DND-41 (cell line): ENCODE measurements around the gene NEXMIF.

ENCODE experiments used
- ATAC-seq: fragments of 200-7000 bp; cut with Tn5 transposase; 3 replicates; pipeline ENCODE4 v1.9.1; 2021; ENCODE audit warnings: low read depth; ENCODE audit not compliant: insufficient read depth
- DNase-seq: peaks from one replicate; pipeline ENCODE4 v3.0.0-alpha.2; 2020
- H2AFZ ChIP-seq: 2 replicates; pipeline ENCODE4 v1.6.0; 2012; ENCODE audit warnings: low read depth, low read length
- H3K27ac ChIP-seq: 2 replicates; pipeline ENCODE4 v1.5.1; 2012; ENCODE audit warnings: low read length, inconsistent platforms
- H3K27me3 ChIP-seq: fragments of 200-600 bp; sonication (generic); 2 replicates; pipeline ENCODE4 v1.6.0; 2012; ENCODE audit warnings: low read length, mild to moderate bottlenecking, inconsistent platforms; ENCODE audit not compliant: insufficient read depth, poor library complexity
- H3K36me3 ChIP-seq: 2 replicates; pipeline ENCODE4 v1.5.1; 2012; ENCODE audit warnings: low read length, inconsistent platforms; ENCODE audit not compliant: insufficient read depth
- H3K4me1 ChIP-seq: 2 replicates; pipeline ENCODE4 v1.5.1; 2012; ENCODE audit warnings: mild to moderate bottlenecking, low read length; ENCODE audit not compliant: insufficient read depth
- H3K4me2 ChIP-seq: 2 replicates; pipeline ENCODE4 v1.6.0; 2012; ENCODE audit warnings: mild to moderate bottlenecking, moderate library complexity, low read length, inconsistent platforms; ENCODE audit not compliant: insufficient read depth
- H3K4me3 ChIP-seq, 2 experiments: fragments of 200-600 bp in 1 of 2; shearing (Covaris generic) in 1 of 2; 2 replicates each; pipeline ENCODE4 v1.5.1; 2012 to 2016; ENCODE audit warnings: inconsistent platforms in 2 of 2, low read length in 2 of 2, mild to moderate bottlenecking in 2 of 2, low read depth in 1 of 2, moderate library complexity in 1 of 2
- H3K79me2 ChIP-seq: 2 replicates; pipeline ENCODE4 v1.6.0; 2012; ENCODE audit warnings: low read length, inconsistent platforms; ENCODE audit not compliant: insufficient read depth
- H3K9ac ChIP-seq: 2 replicates; pipeline ENCODE4 v1.6.0; 2012; ENCODE audit warnings: low read depth, mild to moderate bottlenecking, inconsistent platforms, low read length, moderate library complexity
- H3K9me3 ChIP-seq: 2 replicates; pipeline ENCODE4 v1.5.1; 2012; ENCODE audit warnings: low read length, moderate library complexity, mild to moderate bottlenecking, inconsistent platforms; ENCODE audit not compliant: insufficient read depth, severe bottlenecking
- H4K20me1 ChIP-seq: 2 replicates; pipeline ENCODE4 v1.6.0; 2012; ENCODE audit warnings: low read length; ENCODE audit not compliant: insufficient read depth
- CTCF ChIP-seq: IDR thresholded peaks from 2 replicates; pipeline ENCODE4 v1.5.1; 2012; ENCODE audit warnings: borderline replicate concordance, low read length, moderate library complexity, mild to moderate bottlenecking; ENCODE audit not compliant: poor library complexity, severe bottlenecking; ENCODE audit errors: extremely low read depth
- EZH2 ChIP-seq: IDR thresholded peaks from 3 replicates; pipeline ENCODE4 v1.6.1; 2012; ENCODE audit warnings: borderline replicate concordance, low read depth, mild to moderate bottlenecking, moderate library complexity, low read length, inconsistent platforms; ENCODE audit not compliant: severe bottlenecking

NEXMIF gene

GRCh38 chrX:74922922-74923543, 2.2 kb downstream of the NEXMIF start:
- Histone ChIP-seq H3K4me2 (no peak overlapping the region), H4K20me1 (no peaks in the 10 kb centered on the region), H3K79me2 (no peaks in the 10 kb centered on the region), H3K9ac (no peak overlapping the region), H3K36me3 (no peaks in the 10 kb centered on the region), H2AFZ (no peak overlapping the region), H3K27ac (no peak overlapping the region), H3K9me3 (no peaks in the 10 kb centered on the region), H3K27me3 (no peaks in the 10 kb centered on the region), H3K4me3 (no peak overlapping the region), H3K4me1 (no peaks in the 10 kb centered on the region)
- DNase-seq, result no peak
- TF ChIP-seq EZH2, result no peak
- TF ChIP-seq CTCF, result no peak
- ATAC-seq, result no peak

GRCh38 chrX:74911494-74911893, 13.8 kb downstream of the NEXMIF start:
- Histone ChIP-seq H3K9ac (no peak overlapping the region), H3K4me1 (no peaks in the 10 kb centered on the region), H3K27me3 (no peaks in the 10 kb centered on the region), H3K9me3 (no peaks in the 10 kb centered on the region), H3K79me2 (no peaks in the 10 kb centered on the region), H3K27ac (no peak overlapping the region), H2AFZ (no peak overlapping the region), H3K36me3 (no peaks in the 10 kb centered on the region), H3K4me3 (no peak overlapping the region), H4K20me1 (no peaks in the 10 kb centered on the region), H3K4me2 (no peak overlapping the region)
- no peak for TF ChIP-seq CTCF
- TF ChIP-seq EZH2, result no peak
- ATAC-seq (no peak), DNase-seq (no peak)

GRCh38 chrX:74906417-74906816, 18.8 kb downstream of the NEXMIF start:
- Histone ChIP-seq H2AFZ (no peak overlapping the region), H3K4me2 (no peak overlapping the region), H4K20me1 (no peaks in the 10 kb centered on the region), H3K4me3 (no peak overlapping the region), H3K27ac (no peak overlapping the region), H3K79me2 (no peaks in the 10 kb centered on the region), H3K9me3 (no peaks in the 10 kb centered on the region), H3K36me3 (no peaks in the 10 kb centered on the region), H3K9ac (no peak overlapping the region), H3K27me3 (no peaks in the 10 kb centered on the region), H3K4me1 (no peaks in the 10 kb centered on the region)
- ATAC-seq, result no peak
- no peak for TF ChIP-seq EZH2
- TF ChIP-seq CTCF, result no peak
- no peak for DNase-seq

- H2AFZ ChIP-seq, result no peak overlapping the region
- H4K20me1 ChIP-seq, result no peaks in the 10 kb centered on the region
- no peaks in the 10 kb centered on the region for H3K9me3 ChIP-seq
- H3K27ac ChIP-seq, result no peak overlapping the region
- no peak overlapping the region for H3K9ac ChIP-seq
- no peaks in the 10 kb centered on the region for H3K4me1 ChIP-seq
- no peaks in the 10 kb centered on the region for H3K36me3 ChIP-seq
- TF ChIP-seq EZH2, result no peak
- TF ChIP-seq CTCF, result no peak
- H3K27me3 ChIP-seq, result no peaks in the 10 kb centered on the region
- no peak for ATAC-seq
- no peak overlapping the region for H3K4me2 ChIP-seq
- no peak for DNase-seq
- H3K79me2 ChIP-seq, result no peaks in the 10 kb centered on the region
- H3K4me3 ChIP-seq, result no peak overlapping the region
Measured at GRCh38 chrX:74902806-74903205, 22.4 kb downstream of the NEXMIF start.
